OCI-LY1 (cell line): ENCODE results near the gene PEX12.
"Not testable (repeated sequence)": the region's sequence is repeated elsewhere in the genome, so short reads cannot be mapped to it uniquely, and the experiment has no call there.

ENCODE experiments used
- H2AFZ ChIP-seq: fragments of 200-600 bp; sonication (generic), shearing (Covaris generic); 2 replicates; pipeline ENCODE4 v1.6.0; 2014; ENCODE audit warnings: antibody characterized with exemption, mild to moderate bottlenecking, low read length
- H3F3A ChIP-seq: fragments of 200-600 bp; sonication (generic), shearing (Covaris generic); 2 replicates; pipeline ENCODE4 v1.6.0; 2014; ENCODE audit warnings: mild to moderate bottlenecking, antibody characterized with exemption, low read length, moderate library complexity; ENCODE audit not compliant: insufficient read depth
- H3K27ac ChIP-seq: fragments of 200-600 bp; sonication (generic); 2 replicates; pipeline ENCODE4 v1.5.1; 2014; ENCODE audit warnings: low read length, mixed run types, mild to moderate bottlenecking, low read depth; ENCODE audit not compliant: poor library complexity, severe bottlenecking
- H3K27me3 ChIP-seq: fragments of 200-600 bp; sonication (generic); 2 replicates; pipeline ENCODE4 v1.6.0; 2014; ENCODE audit warnings: antibody characterized with exemption, mild to moderate bottlenecking, low read length, moderate library complexity; ENCODE audit not compliant: insufficient read depth
- H3K36me3 ChIP-seq: fragments of 200-600 bp; sonication (generic); 2 replicates; pipeline ENCODE4 v1.6.1; 2014; ENCODE audit warnings: mild to moderate bottlenecking, antibody characterized with exemption, low read length, moderate library complexity, mixed read lengths; ENCODE audit not compliant: insufficient read depth
- H3K4me1 ChIP-seq: fragments of 200-600 bp; sonication (generic); 2 replicates; pipeline ENCODE4 v1.5.1; 2014; ENCODE audit warnings: mild to moderate bottlenecking, low read length, moderate library complexity; ENCODE audit not compliant: insufficient read depth, severe bottlenecking
- H3K4me2 ChIP-seq: fragments of 200-600 bp; sonication (generic), shearing (Covaris generic); 2 replicates; pipeline ENCODE4 v1.6.1; 2014; ENCODE audit warnings: low read length
- H3K4me3 ChIP-seq: fragments of 200-600 bp; sonication (generic); 2 replicates; pipeline ENCODE4 v1.5.1; 2014; ENCODE audit warnings: low read length, low read depth, mild to moderate bottlenecking, mixed read lengths; ENCODE audit not compliant: poor library complexity, severe bottlenecking
- H3K79me2 ChIP-seq: fragments of 200-600 bp; shearing (Covaris generic); 2 replicates; pipeline ENCODE4 v1.6.1; 2016; ENCODE audit warnings: mixed run types, low read length, mixed read lengths; ENCODE audit not compliant: insufficient read depth
- H3K9ac ChIP-seq: fragments of 200-600 bp; sonication (generic), shearing (Covaris generic); 2 replicates; pipeline ENCODE4 v1.6.1; 2014; ENCODE audit warnings: mild to moderate bottlenecking, low read length, mixed read lengths
- H3K9me2 ChIP-seq: fragments of 200-600 bp; sonication (generic), shearing (Covaris generic); 2 replicates; pipeline ENCODE4 v1.6.1; 2014; ENCODE audit warnings: low read depth, mild to moderate bottlenecking, low read length, mixed read lengths
- H3K9me3 ChIP-seq: fragments of 200-600 bp; shearing (Covaris generic); 2 replicates; pipeline ENCODE4 v1.6.1; 2014; ENCODE audit warnings: low read length, mixed read lengths
- H4K20me1 ChIP-seq: fragments of 200-600 bp; sonication (generic), shearing (Covaris generic); 2 replicates; pipeline ENCODE4 v1.6.0; 2016; ENCODE audit warnings: mild to moderate bottlenecking, low read length; ENCODE audit not compliant: insufficient read depth
- CTCF ChIP-seq: fragments of 200-600 bp; sonication (generic), shearing (Covaris generic); IDR thresholded peaks from 2 replicates; pipeline ENCODE4 v1.5.1; 2017; ENCODE audit warnings: mild to moderate bottlenecking, antibody characterized with exemption, low read length, moderate library complexity, mixed read lengths
- EZH2 ChIP-seq: fragments of 200-600 bp; sonication (generic), shearing (Covaris generic); IDR thresholded peaks from 2 replicates; pipeline ENCODE4 v1.8.0; 2017; ENCODE audit warnings: borderline replicate concordance, mixed run types, mild to moderate bottlenecking, antibody characterized with exemption, low read length, moderate library complexity, mixed read lengths

The PEX12 gene

GRCh38 chr17:35614810-35615209, 36.4 kb upstream of the PEX12 start:
- Histone ChIP-seq H4K20me1 (no peaks in the 10 kb centered on the region), H3K27ac (no peak overlapping the region), H3K79me2 (no peaks in the 10 kb centered on the region), H2AFZ (no peak overlapping the region), H3K4me2 (no peak overlapping the region), H3K27me3 (no peaks in the 10 kb centered on the region), H3K9ac (no peak overlapping the region), H3K4me3 (no peak overlapping the region), H3K4me1 (no peaks in the 10 kb centered on the region), H3F3A (no peaks in the 10 kb centered on the region), H3K9me3 (no peaks in the 10 kb centered on the region), H3K36me3 (peaks cover 7% of the 10 kb centered on the region; the same call in 1 of the 2 replicates), H3K9me2 (no peaks in the 10 kb centered on the region)
- TF ChIP-seq EZH2, result no peak

DNA sequence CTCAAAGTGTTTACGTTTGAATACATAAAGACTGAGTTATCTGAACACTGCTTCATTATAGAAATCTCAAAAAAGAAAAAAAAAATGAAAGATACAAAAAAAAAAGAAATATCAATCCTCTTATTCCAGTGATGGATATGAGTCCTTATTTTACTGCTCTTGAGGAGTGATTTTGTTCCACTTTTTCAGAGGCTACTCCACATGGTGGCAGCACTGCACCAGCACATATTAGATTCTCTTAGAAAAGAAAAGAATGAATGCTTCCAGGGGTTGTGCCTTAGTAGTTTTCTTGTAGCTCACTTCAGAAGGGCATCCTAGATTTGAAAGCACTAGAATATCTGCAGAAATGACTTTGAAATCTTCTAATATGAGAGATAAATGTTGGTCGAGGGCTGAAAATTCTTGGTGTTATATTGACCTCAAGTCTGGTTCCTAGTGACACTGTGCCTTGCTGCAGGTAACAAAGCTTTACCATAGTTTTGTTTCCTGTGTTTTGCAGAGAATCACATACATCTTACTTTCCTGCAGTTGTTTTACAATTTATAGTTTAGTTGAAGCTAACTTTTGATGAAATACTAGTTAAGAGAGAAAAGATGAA, 34.7 kb upstream of the PEX12 start:
- H3K79me2 ChIP-seq, result no peaks in the 10 kb centered on the region
- no peaks in the 10 kb centered on the region for H3K4me1 ChIP-seq
- H3K9me2 ChIP-seq, result no peaks in the 10 kb centered on the region
- H3K9me3 ChIP-seq, result no peaks in the 10 kb centered on the region
- no peak overlapping the region for H3K9ac ChIP-seq
- no peak overlapping the region for H3K27ac ChIP-seq
- H3K27me3 ChIP-seq, result no peaks in the 10 kb centered on the region
- TF ChIP-seq CTCF (peak; percentile 78), EZH2 (no peak)
- H3K4me3 ChIP-seq, result no peak overlapping the region
- H3K4me2 ChIP-seq, result no peak overlapping the region
- H3K36me3 ChIP-seq, result peaks cover 22% of the 10 kb centered on the region; the same call in 1 of the 2 replicates
- no peaks in the 10 kb centered on the region for H4K20me1 ChIP-seq
- H3F3A ChIP-seq, result no peaks in the 10 kb centered on the region
- no peak overlapping the region for H2AFZ ChIP-seq

DNA sequence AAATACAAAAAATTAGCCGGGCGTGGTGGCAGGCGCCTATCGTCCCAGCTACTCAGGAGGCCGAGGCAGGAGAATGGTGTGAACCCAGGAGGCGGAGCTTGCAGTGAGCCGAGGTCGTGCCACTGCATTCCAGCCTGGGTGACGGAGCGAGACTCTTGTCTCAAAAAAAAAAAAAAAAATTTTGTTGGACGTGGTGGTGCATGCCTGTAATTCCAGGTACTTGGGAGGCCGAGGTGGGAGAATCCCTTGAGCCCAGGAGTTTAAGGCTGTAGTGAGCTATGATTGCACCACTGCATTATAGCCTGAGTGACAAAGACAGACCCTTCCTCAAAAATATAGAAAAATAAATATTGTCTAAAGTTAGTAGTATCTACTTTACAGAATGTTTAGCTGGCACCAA, 32.4 kb upstream of the PEX12 start:
- not testable (repeated sequence) for H3K9ac ChIP-seq, H4K20me1 ChIP-seq, H3K4me2 ChIP-seq, H3F3A ChIP-seq, H2AFZ ChIP-seq, H3K79me2 ChIP-seq, H3K27ac ChIP-seq, H3K4me3 ChIP-seq, H3K9me3 ChIP-seq, H3K9me2 ChIP-seq, H3K4me1 ChIP-seq, H3K27me3 ChIP-seq
- peaks cover 36% of the 10 kb centered on the region for H3K36me3 ChIP-seq

DNA sequence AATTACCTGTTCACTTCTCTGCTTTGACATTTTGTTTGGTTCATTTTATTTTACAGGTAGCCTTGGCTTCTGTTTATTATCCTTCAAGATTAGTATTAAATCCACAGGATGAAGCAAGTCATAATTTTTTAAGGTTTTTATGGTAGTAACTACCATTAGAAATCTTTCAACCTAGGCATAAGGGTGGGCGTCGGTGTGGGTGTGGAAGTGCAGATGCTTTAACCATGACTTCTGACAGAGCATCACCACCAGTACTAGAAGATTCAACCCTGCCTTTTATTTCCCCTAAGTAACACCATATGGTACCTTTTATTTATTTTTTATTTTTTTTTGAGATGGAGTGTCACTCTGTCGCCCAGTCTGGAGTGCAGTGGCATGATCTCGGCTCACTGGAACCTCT, 31.5 kb upstream of the PEX12 start:
- Histone ChIP-seq H3K9me2 (no peaks in the 10 kb centered on the region), H3K27me3 (no peaks in the 10 kb centered on the region), H3K36me3 (peaks cover 38% of the 10 kb centered on the region), H3K4me1 (no peaks in the 10 kb centered on the region), H3F3A (no peaks in the 10 kb centered on the region), H3K27ac (no peak overlapping the region), H3K9ac (no peak overlapping the region), H2AFZ (no peak overlapping the region), H3K9me3 (no peaks in the 10 kb centered on the region), H3K79me2 (no peaks in the 10 kb centered on the region), H3K4me3 (no peak overlapping the region), H4K20me1 (no peaks in the 10 kb centered on the region), H3K4me2 (no peak overlapping the region)
- TF ChIP-seq EZH2 (no peak), CTCF (no peak)
